ENCODE results near the gene CREG2.

CREG2 gene

DNA sequence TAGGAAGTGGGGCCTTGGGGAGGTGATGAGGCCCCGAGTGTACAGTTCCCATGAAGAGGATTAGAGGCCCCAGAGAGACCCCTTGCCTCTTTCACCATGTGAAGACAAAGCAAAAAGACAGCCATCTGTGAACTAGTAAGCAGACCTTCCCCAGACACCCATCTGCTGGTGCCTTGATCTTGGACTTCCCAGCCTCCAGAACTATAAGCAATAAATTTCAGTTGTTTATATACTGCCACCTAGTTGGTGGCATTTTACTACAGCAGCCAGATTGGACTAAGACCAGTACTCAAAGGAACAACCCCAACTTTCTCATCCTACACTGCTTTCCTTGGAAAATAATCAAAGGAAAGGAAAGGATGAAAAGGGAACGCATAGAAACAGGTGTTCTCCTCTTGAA lies 27.9 kb upstream of the CREG2 start:
- Histone ChIP-seq H3K27ac (no peak overlapping the region), H3K4me2 (no peak overlapping the region), H4K20me1 (ENCODE audit: insufficient read depth) (no peaks in the 10 kb centered on the region), H3K36me3 (ENCODE audit: insufficient read depth) (no peaks in the 10 kb centered on the region), H3K27me3 (ENCODE audit: insufficient read depth, low read depth) (no peaks in the 10 kb centered on the region), H2AFZ (ENCODE audit: low read depth) (no peak overlapping the region), H3K4me3 (IDR thresholded peaks at IDR 0.05; ENCODE audit: insufficient read depth, low read depth, low read length) (no peak overlapping the region), H3K4me1 (ENCODE audit: low read depth, poor library complexity, severe bottlenecking) (no peaks in the 10 kb centered on the region), H3K9ac (no peak overlapping the region), H3K79me2 (ENCODE audit: insufficient read depth, low read depth) (no peaks in the 10 kb centered on the region)
- TF ChIP-seq, protein P1, sequence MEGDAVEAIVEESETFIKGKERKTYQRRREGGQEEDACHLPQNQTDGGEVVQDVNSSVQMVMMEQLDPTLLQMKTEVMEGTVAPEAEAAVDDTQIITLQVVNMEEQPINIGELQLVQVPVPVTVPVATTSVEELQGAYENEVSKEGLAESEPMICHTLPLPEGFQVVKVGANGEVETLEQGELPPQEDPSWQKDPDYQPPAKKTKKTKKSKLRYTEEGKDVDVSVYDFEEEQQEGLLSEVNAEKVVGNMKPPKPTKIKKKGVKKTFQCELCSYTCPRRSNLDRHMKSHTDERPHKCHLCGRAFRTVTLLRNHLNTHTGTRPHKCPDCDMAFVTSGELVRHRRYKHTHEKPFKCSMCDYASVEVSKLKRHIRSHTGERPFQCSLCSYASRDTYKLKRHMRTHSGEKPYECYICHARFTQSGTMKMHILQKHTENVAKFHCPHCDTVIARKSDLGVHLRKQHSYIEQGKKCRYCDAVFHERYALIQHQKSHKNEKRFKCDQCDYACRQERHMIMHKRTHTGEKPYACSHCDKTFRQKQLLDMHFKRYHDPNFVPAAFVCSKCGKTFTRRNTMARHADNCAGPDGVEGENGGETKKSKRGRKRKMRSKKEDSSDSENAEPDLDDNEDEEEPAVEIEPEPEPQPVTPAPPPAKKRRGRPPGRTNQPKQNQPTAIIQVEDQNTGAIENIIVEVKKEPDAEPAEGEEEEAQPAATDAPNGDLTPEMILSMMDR (conservative IDR thresholded peaks at IDR 0.05; ENCODE audit: low read depth, low read length): no peak

- TF ChIP-seq, protein P1 (conservative IDR thresholded peaks at IDR 0.05; ENCODE audit: low read depth, low read length): no peak
- Histone ChIP-seq H3K79me2 (ENCODE audit: insufficient read depth, low read depth) (no peaks in the 10 kb centered on the region), H3K4me1 (ENCODE audit: low read depth, poor library complexity, severe bottlenecking) (no peaks in the 10 kb centered on the region), H3K4me2 (no peak overlapping the region), H3K27me3 (ENCODE audit: insufficient read depth, low read depth) (no peaks in the 10 kb centered on the region), H2AFZ (ENCODE audit: low read depth) (no peak overlapping the region), H3K4me3 (IDR thresholded peaks at IDR 0.05; ENCODE audit: insufficient read depth, low read depth, low read length) (no peak overlapping the region), H3K36me3 (ENCODE audit: insufficient read depth) (no peaks in the 10 kb centered on the region), H3K9ac (no peak overlapping the region), H4K20me1 (ENCODE audit: insufficient read depth) (no peaks in the 10 kb centered on the region), H3K27ac (no peak overlapping the region)
These were observed 24.9 kb upstream of the CREG2 start for GRCh38 chr2:101412092-101412694.

- no peaks in the 10 kb centered on the region for H4K20me1 ChIP-seq (ENCODE audit: insufficient read depth)
- H3K4me2 ChIP-seq: no peak overlapping the region
- TF ChIP-seq, protein P1 (conservative IDR thresholded peaks at IDR 0.05; ENCODE audit: low read depth, low read length): no peak
- H3K9ac ChIP-seq: no peak overlapping the region
- H3K27ac ChIP-seq: no peak overlapping the region
- no peak overlapping the region for H3K4me3 ChIP-seq (IDR thresholded peaks at IDR 0.05; ENCODE audit: insufficient read depth, low read depth, low read length)
- H3K79me2 ChIP-seq (ENCODE audit: insufficient read depth, low read depth): no peaks in the 10 kb centered on the region
- no peaks in the 10 kb centered on the region for H3K36me3 ChIP-seq (ENCODE audit: insufficient read depth)
- no peaks in the 10 kb centered on the region for H3K4me1 ChIP-seq (ENCODE audit: low read depth, poor library complexity, severe bottlenecking)
- no peak overlapping the region for H2AFZ ChIP-seq (ENCODE audit: low read depth)
- H3K27me3 ChIP-seq (ENCODE audit: insufficient read depth, low read depth): no peaks in the 10 kb centered on the region
These were observed 23.4 kb upstream of the CREG2 start for GRCh38 chr2:101410746-101411145.

GRCh38 chr2:101410114-101410513 lies 22.8 kb upstream of the CREG2 start:
- Histone ChIP-seq H3K9ac (no peak overlapping the region), H3K4me2 (no peak overlapping the region), H2AFZ (ENCODE audit: low read depth) (no peak overlapping the region), H4K20me1 (ENCODE audit: insufficient read depth) (no peaks in the 10 kb centered on the region), H3K4me3 (IDR thresholded peaks at IDR 0.05; ENCODE audit: insufficient read depth, low read depth, low read length) (no peak overlapping the region), H3K27me3 (ENCODE audit: insufficient read depth, low read depth) (no peaks in the 10 kb centered on the region), H3K4me1 (ENCODE audit: low read depth, poor library complexity, severe bottlenecking) (no peaks in the 10 kb centered on the region), H3K79me2 (ENCODE audit: insufficient read depth, low read depth) (no peaks in the 10 kb centered on the region), H3K36me3 (ENCODE audit: insufficient read depth) (no peaks in the 10 kb centered on the region), H3K27ac (no peak overlapping the region)
- TF ChIP-seq, protein P1 (conservative IDR thresholded peaks at IDR 0.05; ENCODE audit: low read depth, low read length): no peak
